ENCODE measurements around the gene FSD1.

DNA sequence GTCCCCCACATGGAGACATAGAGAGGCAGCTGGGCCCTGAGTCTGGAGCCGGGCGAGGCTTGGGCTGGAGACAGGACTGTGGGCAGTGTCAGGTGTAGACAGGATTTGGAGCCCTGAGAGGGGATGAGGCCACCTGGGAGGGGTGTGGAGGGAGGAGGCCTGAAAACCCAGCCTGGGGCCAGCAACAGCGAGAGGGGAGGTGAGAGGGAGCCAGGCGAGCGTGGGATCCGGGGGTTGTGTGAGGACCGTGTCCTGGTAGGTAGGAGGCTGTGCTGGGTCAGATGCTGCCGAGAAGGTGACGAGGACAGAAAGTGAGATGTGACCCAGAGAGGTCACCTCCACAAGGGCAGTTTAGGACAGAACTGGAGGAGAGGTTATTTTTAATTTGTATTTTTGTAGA lies 46.3 kb downstream of the FSD1 start:
- TF ChIP-seq, protein P1, sequence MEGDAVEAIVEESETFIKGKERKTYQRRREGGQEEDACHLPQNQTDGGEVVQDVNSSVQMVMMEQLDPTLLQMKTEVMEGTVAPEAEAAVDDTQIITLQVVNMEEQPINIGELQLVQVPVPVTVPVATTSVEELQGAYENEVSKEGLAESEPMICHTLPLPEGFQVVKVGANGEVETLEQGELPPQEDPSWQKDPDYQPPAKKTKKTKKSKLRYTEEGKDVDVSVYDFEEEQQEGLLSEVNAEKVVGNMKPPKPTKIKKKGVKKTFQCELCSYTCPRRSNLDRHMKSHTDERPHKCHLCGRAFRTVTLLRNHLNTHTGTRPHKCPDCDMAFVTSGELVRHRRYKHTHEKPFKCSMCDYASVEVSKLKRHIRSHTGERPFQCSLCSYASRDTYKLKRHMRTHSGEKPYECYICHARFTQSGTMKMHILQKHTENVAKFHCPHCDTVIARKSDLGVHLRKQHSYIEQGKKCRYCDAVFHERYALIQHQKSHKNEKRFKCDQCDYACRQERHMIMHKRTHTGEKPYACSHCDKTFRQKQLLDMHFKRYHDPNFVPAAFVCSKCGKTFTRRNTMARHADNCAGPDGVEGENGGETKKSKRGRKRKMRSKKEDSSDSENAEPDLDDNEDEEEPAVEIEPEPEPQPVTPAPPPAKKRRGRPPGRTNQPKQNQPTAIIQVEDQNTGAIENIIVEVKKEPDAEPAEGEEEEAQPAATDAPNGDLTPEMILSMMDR (IDR thresholded peaks at IDR 0.05; ENCODE audit: poor library complexity, severe bottlenecking), result no peak
- TF ChIP-seq POLR2AphosphoS5 (IDR thresholded peaks at IDR 0.05) (no peak), EZH2 (IDR thresholded peaks at IDR 0.05; ENCODE audit: borderline replicate concordance, insufficient read depth, low read length, poor library complexity, severe bottlenecking) (no peak), EP300 (conservative IDR thresholded peaks at IDR 0.05; ENCODE audit: poor library complexity, severe bottlenecking) (no peak), RAD21 (conservative IDR thresholded peaks at IDR 0.05) (no peak), TAF1 (IDR thresholded peaks at IDR 0.05; ENCODE audit: low read depth) (no peak)
- TF ChIP-seq, protein P2, sequence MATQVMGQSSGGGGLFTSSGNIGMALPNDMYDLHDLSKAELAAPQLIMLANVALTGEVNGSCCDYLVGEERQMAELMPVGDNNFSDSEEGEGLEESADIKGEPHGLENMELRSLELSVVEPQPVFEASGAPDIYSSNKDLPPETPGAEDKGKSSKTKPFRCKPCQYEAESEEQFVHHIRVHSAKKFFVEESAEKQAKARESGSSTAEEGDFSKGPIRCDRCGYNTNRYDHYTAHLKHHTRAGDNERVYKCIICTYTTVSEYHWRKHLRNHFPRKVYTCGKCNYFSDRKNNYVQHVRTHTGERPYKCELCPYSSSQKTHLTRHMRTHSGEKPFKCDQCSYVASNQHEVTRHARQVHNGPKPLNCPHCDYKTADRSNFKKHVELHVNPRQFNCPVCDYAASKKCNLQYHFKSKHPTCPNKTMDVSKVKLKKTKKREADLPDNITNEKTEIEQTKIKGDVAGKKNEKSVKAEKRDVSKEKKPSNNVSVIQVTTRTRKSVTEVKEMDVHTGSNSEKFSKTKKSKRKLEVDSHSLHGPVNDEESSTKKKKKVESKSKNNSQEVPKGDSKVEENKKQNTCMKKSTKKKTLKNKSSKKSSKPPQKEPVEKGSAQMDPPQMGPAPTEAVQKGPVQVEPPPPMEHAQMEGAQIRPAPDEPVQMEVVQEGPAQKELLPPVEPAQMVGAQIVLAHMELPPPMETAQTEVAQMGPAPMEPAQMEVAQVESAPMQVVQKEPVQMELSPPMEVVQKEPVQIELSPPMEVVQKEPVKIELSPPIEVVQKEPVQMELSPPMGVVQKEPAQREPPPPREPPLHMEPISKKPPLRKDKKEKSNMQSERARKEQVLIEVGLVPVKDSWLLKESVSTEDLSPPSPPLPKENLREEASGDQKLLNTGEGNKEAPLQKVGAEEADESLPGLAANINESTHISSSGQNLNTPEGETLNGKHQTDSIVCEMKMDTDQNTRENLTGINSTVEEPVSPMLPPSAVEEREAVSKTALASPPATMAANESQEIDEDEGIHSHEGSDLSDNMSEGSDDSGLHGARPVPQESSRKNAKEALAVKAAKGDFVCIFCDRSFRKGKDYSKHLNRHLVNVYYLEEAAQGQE (IDR thresholded peaks at IDR 0.05; ENCODE audit: borderline replicate concordance), result no peak
